ENCODE results near the gene ADNP. TPM values are rescaled to one million over a fixed set of nuclear protein-coding genes. Genes with fewer than 3 reads are reported as not detected.

The ADNP gene
- total and polyA plus RNA-seq, 2 of the 13 experiments (the other 11 are each of a cell fraction or from before 2014, with no cell fraction given) = 21.0 to 21.5 TPM

DNA sequence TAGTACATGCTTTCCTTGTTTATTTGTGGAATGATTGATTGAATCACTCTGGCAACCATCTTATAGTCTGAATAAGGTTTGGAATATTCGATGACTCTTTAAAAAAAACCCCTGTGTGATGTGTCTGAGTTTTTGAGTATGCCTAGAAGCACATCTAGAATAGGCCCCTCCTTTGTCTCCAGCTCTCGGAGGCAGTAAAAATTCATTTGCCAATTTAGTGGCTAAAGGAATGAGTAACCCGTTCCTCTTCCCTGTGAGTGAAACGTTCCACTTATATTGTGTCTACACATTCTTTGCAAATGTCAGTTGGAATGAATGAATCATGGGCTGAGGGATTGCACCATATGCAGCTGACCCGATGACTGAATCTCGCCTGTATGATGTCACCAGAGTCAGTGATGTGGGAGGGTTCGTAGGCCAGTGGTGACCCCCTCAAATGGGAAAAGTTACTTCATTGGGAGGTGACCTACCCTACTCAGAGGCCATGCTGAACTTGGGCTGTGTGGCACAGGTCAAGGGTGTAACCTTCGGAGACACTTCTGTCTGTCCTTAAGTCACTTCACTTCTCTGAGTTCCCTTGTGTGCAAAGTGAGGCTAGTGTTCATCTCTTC, 48.9 kb upstream of the ADNP start (continued):
- TF ChIP-seq, protein P1, sequence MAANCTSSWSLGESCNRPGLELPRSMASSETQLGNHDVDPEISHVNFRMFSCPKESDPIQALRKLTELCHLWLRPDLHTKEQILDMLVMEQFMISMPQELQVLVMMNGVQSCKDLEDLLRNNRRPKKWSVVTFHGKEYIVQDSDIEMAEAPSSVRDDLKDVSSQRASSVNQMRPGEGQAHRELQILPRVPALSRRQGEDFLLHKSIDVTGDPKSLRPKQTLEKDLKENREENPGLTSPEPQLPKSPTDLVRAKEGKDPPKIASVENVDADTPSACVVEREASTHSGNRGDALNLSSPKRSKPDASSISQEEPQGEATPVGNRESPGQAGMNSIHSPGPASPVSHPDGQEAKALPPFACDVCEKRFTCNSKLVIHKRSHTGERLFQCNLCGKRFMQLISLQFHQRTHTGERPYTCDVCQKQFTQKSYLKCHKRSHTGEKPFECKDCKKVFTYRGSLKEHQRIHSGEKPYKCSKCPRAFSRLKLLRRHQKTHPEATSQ (CRISPR knock-in tag; IDR thresholded peaks at IDR 0.05; ENCODE audit: borderline replicate concordance) = no peak
- TF ChIP-seq, protein P2, sequence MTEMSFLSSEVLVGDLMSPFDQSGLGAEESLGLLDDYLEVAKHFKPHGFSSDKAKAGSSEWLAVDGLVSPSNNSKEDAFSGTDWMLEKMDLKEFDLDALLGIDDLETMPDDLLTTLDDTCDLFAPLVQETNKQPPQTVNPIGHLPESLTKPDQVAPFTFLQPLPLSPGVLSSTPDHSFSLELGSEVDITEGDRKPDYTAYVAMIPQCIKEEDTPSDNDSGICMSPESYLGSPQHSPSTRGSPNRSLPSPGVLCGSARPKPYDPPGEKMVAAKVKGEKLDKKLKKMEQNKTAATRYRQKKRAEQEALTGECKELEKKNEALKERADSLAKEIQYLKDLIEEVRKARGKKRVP (CRISPR knock-in tag; IDR thresholded peaks at IDR 0.05) = peak in 1 of 2 experiments; percentile 75; a peak in 2 of 4 replicates
- TF ChIP-seq JUNB (CRISPR knock-in tag; IDR thresholded peaks at IDR 0.05; ENCODE audit: borderline replicate concordance) (0 out of 2 replicates have a peak, but pooled peaks have one; percentile 24), ZNF749 (CRISPR knock-in tag; IDR thresholded peaks at IDR 0.05; ENCODE audit: borderline replicate concordance) (no peak), ZNF441 (CRISPR knock-in tag; IDR thresholded peaks at IDR 0.05; ENCODE audit: borderline replicate concordance) (no peak), CREB1 (IDR thresholded peaks at IDR 0.05) (peak; percentile 81), CREB1 (CRISPR knock-in tag; IDR thresholded peaks at IDR 0.05) (no peak), TEAD3 (CRISPR knock-in tag; optimal IDR thresholded peaks at IDR 0.05; ENCODE audit: borderline replicate concordance) (peak; percentile 59), ZNF549 (CRISPR knock-in tag; IDR thresholded peaks at IDR 0.05) (no peak), ZNF660 (CRISPR knock-in tag; IDR thresholded peaks at IDR 0.05; ENCODE audit: borderline replicate concordance, low read depth) (no peak)
- TF ChIP-seq, protein P3, sequence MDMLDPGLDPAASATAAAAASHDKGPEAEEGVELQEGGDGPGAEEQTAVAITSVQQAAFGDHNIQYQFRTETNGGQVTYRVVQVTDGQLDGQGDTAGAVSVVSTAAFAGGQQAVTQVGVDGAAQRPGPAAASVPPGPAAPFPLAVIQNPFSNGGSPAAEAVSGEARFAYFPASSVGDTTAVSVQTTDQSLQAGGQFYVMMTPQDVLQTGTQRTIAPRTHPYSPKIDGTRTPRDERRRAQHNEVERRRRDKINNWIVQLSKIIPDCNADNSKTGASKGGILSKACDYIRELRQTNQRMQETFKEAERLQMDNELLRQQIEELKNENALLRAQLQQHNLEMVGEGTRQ (IDR thresholded peaks at IDR 0.05; ENCODE audit: low read depth, low read length) = no peak
- TF ChIP-seq, protein P3 (CRISPR knock-in tag; IDR thresholded peaks at IDR 0.05; ENCODE audit: borderline replicate concordance) = no peak
- TF ChIP-seq, protein P4, sequence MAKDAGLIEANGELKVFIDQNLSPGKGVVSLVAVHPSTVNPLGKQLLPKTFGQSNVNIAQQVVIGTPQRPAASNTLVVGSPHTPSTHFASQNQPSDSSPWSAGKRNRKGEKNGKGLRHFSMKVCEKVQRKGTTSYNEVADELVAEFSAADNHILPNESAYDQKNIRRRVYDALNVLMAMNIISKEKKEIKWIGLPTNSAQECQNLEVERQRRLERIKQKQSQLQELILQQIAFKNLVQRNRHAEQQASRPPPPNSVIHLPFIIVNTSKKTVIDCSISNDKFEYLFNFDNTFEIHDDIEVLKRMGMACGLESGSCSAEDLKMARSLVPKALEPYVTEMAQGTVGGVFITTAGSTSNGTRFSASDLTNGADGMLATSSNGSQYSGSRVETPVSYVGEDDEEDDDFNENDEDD (CRISPR knock-in tag; IDR thresholded peaks at IDR 0.05; ENCODE audit: borderline replicate concordance) = no peak
- TF ChIP-seq, protein P5, sequence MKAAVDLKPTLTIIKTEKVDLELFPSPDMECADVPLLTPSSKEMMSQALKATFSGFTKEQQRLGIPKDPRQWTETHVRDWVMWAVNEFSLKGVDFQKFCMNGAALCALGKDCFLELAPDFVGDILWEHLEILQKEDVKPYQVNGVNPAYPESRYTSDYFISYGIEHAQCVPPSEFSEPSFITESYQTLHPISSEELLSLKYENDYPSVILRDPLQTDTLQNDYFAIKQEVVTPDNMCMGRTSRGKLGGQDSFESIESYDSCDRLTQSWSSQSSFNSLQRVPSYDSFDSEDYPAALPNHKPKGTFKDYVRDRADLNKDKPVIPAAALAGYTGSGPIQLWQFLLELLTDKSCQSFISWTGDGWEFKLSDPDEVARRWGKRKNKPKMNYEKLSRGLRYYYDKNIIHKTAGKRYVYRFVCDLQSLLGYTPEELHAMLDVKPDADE (CRISPR knock-in tag; IDR thresholded peaks at IDR 0.05) = no peak
- TF ChIP-seq, protein P6, sequence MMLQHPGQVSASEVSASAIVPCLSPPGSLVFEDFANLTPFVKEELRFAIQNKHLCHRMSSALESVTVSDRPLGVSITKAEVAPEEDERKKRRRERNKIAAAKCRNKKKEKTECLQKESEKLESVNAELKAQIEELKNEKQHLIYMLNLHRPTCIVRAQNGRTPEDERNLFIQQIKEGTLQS (CRISPR knock-in tag; IDR thresholded peaks at IDR 0.05) = peak; percentile 56; the same call in 1 of the 2 replicates
- TF ChIP-seq, protein P7, sequence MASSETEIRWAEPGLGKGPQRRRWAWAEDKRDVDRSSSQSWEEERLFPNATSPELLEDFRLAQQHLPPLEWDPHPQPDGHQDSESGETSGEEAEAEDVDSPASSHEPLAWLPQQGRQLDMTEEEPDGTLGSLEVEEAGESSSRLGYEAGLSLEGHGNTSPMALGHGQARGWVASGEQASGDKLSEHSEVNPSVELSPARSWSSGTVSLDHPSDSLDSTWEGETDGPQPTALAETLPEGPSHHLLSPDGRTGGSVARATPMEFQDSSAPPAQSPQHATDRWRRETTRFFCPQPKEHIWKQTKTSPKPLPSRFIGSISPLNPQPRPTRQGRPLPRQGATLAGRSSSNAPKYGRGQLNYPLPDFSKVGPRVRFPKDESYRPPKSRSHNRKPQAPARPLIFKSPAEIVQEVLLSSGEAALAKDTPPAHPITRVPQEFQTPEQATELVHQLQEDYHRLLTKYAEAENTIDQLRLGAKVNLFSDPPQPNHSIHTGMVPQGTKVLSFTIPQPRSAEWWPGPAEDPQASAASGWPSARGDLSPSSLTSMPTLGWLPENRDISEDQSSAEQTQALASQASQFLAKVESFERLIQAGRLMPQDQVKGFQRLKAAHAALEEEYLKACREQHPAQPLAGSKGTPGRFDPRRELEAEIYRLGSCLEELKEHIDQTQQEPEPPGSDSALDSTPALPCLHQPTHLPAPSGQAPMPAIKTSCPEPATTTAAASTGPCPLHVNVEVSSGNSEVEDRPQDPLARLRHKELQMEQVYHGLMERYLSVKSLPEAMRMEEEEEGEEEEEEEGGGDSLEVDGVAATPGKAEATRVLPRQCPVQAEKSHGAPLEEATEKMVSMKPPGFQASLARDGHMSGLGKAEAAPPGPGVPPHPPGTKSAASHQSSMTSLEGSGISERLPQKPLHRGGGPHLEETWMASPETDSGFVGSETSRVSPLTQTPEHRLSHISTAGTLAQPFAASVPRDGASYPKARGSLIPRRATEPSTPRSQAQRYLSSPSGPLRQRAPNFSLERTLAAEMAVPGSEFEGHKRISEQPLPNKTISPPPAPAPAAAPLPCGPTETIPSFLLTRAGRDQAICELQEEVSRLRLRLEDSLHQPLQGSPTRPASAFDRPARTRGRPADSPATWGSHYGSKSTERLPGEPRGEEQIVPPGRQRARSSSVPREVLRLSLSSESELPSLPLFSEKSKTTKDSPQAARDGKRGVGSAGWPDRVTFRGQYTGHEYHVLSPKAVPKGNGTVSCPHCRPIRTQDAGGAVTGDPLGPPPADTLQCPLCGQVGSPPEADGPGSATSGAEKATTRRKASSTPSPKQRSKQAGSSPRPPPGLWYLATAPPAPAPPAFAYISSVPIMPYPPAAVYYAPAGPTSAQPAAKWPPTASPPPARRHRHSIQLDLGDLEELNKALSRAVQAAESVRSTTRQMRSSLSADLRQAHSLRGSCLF (CRISPR knock-in tag; IDR thresholded peaks at IDR 0.05; ENCODE audit: borderline replicate concordance) = no peak

Measured in HepG2 (cell line).